ENCODE results near the gene C11orf16. TPM values are rescaled to one million over a fixed set of nuclear protein-coding genes. Genes with fewer than 3 reads are reported as not detected.

The C11orf16 gene
- total and polyA plus RNA-seq, 12 donors, result 0.21 TPM; not detected in 11

GRCh38 chr11:8911029-8911823, 21.5 kb downstream of the C11orf16 start, which contains the start of gene AKIP1:
Gene AKIP1 (plus strand): TSS chr11:8911189. CDS start chr11:8911450, 261 bp downstream.
- Histone ChIP-seq H3K4me3 (peak within 1 kb of the TSS; percentile 59 to 98 (median 81)), H3K4me1 (peaks cover 0 to 63% (median 30%) of the 10 kb centered on the region in 9 donors), H3K27me3 (no peaks in the 10 kb centered on the region), H3K27ac (peak within 1 kb of the TSS; percentile 78 to 99 (median 94)), H3K9me3 (no peaks in the 10 kb centered on the region), H3K36me3 (peaks cover 0 to 16% (median 0%) of the 10 kb centered on the region in 9 donors)
- TF ChIP-seq, protein P1, sequence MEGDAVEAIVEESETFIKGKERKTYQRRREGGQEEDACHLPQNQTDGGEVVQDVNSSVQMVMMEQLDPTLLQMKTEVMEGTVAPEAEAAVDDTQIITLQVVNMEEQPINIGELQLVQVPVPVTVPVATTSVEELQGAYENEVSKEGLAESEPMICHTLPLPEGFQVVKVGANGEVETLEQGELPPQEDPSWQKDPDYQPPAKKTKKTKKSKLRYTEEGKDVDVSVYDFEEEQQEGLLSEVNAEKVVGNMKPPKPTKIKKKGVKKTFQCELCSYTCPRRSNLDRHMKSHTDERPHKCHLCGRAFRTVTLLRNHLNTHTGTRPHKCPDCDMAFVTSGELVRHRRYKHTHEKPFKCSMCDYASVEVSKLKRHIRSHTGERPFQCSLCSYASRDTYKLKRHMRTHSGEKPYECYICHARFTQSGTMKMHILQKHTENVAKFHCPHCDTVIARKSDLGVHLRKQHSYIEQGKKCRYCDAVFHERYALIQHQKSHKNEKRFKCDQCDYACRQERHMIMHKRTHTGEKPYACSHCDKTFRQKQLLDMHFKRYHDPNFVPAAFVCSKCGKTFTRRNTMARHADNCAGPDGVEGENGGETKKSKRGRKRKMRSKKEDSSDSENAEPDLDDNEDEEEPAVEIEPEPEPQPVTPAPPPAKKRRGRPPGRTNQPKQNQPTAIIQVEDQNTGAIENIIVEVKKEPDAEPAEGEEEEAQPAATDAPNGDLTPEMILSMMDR (IDR thresholded peaks at IDR 0.05), result peak in 1 of 9 donors; percentile 7
- ATAC-seq, result peak; percentile 96 to 99 (median 97)
- intact Hi-C loops (cut with DNase I), result loop anchor here in 7 of 10 donors (2.0 to 10.0 kb wide), 13 partner anchors 39 to 234 kb away; partner anchors contain the start of genes TMEM9B (in 4 of the 7), RPL27A (in 2 of the 7) and TRIM66 (in 2 of the 7)
- WGBS, 2 donors, result 0 to 1% methylated on average over 55 to 68 of the region's 68 CpGs
- peak; percentile 96 to 98 for DNase-seq

DNA sequence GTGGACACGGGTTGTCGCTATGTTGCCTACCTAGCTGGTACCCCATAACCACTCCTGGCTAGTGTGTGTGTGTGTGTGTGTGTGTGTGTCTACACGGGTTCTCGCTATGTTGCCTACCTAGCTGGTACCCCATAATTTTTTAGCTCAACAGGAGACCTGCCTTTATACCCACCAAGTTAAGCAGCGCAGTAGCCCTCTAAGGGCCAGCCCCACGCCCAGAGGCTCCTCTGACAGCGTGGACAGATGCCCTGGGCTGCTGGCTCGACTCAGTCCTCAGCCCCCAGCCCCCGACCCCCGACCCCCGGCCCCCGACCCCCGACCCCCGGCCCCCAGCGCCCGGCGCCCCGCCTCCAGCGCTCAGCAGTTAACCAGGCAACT, 22.1 kb downstream of the C11orf16 start:
- Histone ChIP-seq H3K27ac (peak overlapping the region in 9 of 10 donors; percentile 89 to 99 (median 95)), H3K36me3 (peaks cover 0 to 10% (median 0%) of the 10 kb centered on the region in 9 donors), H3K4me3 (peak overlapping the region; percentile 59 to 98 (median 81)), H3K9me3 (no peaks in the 10 kb centered on the region), H3K4me1 (peaks cover 0 to 68% (median 30%) of the 10 kb centered on the region in 9 donors), H3K27me3 (no peaks in the 10 kb centered on the region)
- no peak for DNase-seq
- WGBS, 2 donors, result 3% methylated on average over 11 to 19 of the region's 19 CpGs
- intact Hi-C loops (cut with DNase I), result loop anchor here in 7 of 10 donors (2.0 to 10.0 kb wide), 13 partner anchors 38 to 233 kb away; partner anchors contain the start of genes TMEM9B (in 4 of the 7), RPL27A (in 2 of the 7) and TRIM66 (in 2 of the 7)
- TF ChIP-seq, protein P1 (IDR thresholded peaks at IDR 0.05), result no peak
- ATAC-seq, result peak in 6 of 8 donors; percentile 1 to 46 (median 6)

DNA sequence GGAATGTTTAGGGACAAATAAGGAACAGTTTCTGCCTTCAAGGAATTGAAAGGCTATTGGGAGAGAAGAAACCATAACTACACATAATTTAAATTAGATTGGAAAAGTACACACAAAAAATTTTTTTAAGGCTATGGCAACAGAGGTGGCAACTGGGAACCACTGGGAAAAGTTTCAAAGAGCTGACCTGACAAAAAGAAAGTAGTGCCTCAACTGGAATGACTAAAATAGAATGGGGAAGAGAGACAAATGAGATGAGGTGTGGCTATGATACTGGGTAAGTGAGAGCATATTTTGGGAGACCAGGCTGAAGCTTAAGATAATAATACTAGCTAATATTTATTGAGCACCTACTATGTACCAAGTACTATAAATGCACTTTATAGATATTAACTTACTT, 24.6 kb downstream of the C11orf16 start:
- Histone ChIP-seq H3K4me1 (peaks cover 0 to 50% (median 17%) of the 10 kb centered on the region in 9 donors), H3K27me3 (no peaks in the 10 kb centered on the region), H3K9me3 (no peaks in the 10 kb centered on the region), H3K4me3 (no peak overlapping the region), H3K36me3 (no peaks in the 10 kb centered on the region), H3K27ac (no peak overlapping the region)
- DNase-seq (no peak), ATAC-seq (no peak)
- intact Hi-C loops (cut with DNase I), result loop anchor here in 1 of 10 donors (10.0 kb wide), 1 partner anchor 83 kb away; no protein-coding TSS in a partner anchor
- TF ChIP-seq, protein P1 (IDR thresholded peaks at IDR 0.05), result no peak

GRCh38 chr11:8907116-8907515, 25.6 kb downstream of the C11orf16 start:
- 75 to 86% methylated on average over 1 of the region's 1 CpG for WGBS, 2 donors
- Histone ChIP-seq H3K36me3 (no peaks in the 10 kb centered on the region), H3K4me1 (peaks cover 0 to 43% (median 11%) of the 10 kb centered on the region in 9 donors), H3K9me3 (no peaks in the 10 kb centered on the region), H3K4me3 (no peak overlapping the region), H3K27me3 (no peaks in the 10 kb centered on the region), H3K27ac (no peak overlapping the region)
- ATAC-seq (no peak), DNase-seq (no peak)
- TF ChIP-seq, protein P1 (IDR thresholded peaks at IDR 0.05), result no peak
- intact Hi-C loops (cut with DNase I), result loop anchor here in 1 of 10 donors (10.0 kb wide), 1 partner anchor 82 kb away; no protein-coding TSS in a partner anchor

Data from heart right ventricle (tissue), 16 donors.